GM21528 (cell line): ENCODE data around the gene GRB7.
A peak's percentile ranks its signal among the peaks of the same experiment; 100 is the strongest.

Source experiments
- ATAC-seq: cut with Tn5 transposase; IDR thresholded peaks from one replicate; pipeline ENCODE4 v1.9.1; 2021; ENCODE audit warnings: mild to moderate bottlenecking, moderate library complexity; ENCODE audit not compliant: unreplicated experiment, low FRiP score

The GRB7 gene

DNA sequence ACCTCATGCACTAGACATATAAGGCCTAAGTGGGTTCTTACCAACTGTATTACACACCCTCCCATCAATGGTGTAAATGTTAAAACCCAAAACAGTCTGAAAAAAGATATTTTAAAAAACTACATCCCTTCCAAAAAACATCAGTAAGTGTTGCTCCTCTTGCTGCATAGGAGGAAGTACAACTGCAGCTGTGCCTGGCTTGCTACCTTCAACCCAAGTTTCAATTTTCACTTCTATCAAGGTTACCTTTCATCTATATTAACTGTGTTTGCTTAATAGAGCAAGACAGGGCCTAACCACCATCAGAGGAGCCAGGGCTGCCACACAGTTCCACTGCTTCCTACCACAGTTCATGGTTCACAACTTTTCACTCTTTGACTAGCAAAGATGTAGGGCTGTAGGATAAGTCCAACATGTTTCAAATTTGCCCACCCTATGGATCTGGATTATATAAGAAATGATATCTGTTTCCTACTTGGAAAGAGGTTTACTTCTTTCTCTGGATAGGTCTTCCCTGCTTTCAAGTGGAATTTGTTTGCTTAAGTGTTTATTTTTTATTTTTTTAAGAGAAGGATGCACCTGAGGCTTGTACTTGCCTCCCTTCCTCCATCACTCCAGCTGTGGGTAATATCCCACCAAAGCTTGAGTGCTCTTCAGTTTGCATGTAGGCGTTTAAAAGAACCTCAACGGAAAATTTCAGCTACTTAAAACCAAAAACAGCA is 56.7 kb downstream of the GRB7 start:
- peak; percentile 82 for ATAC-seq
